CD4-positive, alpha-beta T cell treated with Interleukin-17A for 1 hour (primary cell): Measurements from ENCODE around the gene CCDC63.

Source experiments
- DNase-seq: peaks from one replicate; pipeline ENCODE4 v3.0.0-alpha.2; 2020

CCDC63 gene

DNA sequence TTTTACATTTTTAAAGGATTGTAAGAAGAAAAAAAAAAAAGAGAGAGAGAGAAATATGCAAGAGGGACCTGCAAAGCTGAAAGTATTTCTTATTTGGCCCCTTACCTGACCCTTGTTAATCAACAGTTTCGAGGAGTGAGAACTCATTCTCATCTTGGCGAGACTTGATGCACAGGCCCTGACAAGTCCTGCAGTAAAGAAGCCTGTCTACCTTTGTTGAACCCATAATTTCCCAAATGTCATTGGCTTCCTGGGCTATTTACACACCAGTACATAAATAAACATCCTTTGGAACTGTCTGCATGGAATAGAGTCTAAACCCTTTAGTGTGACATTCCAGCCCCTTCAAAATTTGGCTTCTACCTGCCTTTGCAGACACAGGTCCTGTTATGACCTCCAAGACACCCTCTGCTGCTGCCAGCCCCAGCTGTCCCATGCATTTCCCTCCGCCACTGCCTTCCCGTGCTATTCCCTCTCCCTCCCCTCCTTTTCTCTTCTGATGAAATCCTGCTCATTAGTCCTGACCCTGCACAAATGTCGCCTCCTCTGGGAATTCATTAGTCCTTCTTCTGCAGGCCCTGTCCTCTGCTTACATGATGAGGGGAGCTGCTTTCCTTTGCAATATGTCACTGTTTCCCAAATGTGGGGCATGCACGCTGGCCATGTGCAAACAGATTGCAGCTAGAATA, 38.5 kb downstream of the CCDC63 start:
- DNase-seq: no peak

DNA sequence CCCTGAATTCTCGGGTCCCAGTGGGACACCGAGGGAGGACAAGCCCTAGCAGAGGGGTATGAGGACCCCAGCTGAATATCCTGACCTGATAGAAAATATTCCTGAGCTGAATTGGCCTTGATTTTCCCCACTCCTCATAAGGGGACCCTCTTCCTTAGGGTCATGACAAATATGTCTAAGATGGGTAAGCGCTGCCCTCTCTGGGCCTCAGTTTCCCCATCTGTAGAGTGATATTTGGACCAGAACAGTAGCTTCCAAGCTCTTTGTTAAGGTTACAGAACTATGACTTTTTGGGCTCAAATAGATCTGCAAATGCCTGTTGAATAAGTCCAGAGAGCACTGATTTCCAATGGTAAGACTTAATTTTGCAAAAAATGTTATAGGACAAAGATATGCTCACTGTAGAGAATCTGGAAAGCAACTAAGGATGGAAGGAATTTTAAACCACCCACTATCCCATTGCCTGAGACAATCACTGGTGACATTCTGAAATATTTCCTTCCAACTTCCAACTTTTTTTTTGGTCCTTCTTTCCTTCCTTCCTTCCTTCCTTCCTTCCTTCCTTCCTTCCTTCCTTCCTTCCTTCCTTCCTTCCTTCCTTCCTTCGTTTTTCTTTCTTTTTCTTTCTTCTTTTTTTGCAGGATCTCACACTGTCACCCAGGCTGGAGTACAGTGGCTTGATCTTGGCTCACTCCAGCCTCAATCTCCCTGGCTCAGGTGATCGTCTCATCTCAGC, 41.6 kb downstream of the CCDC63 start:
- DNase-seq: no peak

DNA sequence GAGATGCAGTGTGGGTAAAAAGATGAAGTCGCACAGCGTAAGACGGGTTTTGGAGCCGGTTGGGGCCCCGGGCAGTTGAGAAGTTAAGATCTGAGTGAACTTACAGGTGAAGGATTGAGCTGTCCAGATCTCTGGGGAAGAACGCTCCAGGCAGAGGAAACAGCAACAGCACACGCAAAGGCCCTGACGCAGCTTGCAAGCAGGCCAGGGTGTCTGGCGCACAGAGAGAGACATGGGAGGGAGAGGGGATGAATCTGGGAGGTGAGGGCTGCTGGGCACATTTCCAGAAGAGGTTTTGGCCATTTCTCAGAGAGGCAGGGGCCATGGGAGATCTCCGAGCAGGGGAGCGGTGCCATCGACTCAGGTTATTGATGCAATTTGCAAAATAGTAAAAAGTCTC, 42.6 kb downstream of the CCDC63 start:
- no peak for DNase-seq

DNA sequence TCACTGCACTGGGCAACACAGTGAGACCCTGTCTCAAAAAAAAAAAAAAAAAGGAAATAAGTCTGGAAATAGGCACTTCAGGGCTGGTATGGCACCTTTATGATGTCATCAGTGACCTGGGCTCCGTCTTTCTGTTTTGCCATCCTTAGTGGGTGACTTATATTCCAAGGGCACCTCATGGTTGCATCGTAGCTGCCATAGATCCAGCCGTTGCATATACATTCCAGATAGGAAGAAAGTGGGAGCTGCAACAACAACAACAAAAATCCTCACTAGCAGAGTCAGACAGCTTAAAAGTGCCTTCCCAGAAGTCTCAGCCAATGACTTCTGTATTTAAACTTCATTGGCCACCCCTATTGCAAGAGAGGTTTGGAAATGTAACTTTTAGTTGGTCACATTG, 47.2 kb downstream of the CCDC63 start:
- DNase-seq: no peak

DNA sequence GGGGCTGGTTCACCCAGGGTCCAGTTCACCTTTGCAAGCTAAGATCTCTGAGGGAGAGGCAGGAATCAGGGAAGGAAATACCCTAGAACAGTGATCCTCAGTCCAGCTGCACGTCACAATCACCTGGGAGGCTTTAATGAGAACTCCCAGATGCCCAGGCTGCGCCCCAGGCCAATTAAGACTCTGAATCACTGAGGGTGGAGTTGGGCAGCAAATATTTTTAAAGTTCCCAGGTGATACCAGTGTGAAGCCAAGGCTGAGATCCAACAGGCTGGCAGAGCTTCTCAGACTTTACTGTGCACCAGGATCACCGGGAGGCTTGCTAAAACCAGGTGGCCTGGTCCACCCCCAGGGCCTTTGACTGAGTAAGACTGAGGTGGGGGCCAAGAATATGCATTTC, 49.8 kb downstream of the CCDC63 start:
- no peak for DNase-seq

DNA sequence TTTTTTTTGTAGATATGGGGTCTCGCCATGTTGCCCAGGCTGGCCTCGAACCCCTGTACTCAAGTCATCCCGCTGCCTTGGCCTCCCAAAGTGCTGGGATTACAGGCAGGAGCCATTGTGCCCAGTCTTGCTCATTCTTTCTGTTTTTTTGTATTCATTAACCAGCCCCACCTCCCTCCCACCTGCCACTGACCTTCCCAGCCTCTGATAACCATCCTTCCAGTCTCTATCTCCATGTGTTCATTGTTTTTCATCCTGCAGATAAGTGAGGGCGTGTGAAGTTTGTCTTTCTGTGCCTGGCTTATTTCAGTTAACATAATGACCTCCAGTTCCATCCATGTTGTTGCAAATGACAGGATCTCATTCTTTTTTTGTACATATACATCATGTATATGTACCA, 54.6 kb downstream of the CCDC63 start:
- no peak for DNase-seq

DNA sequence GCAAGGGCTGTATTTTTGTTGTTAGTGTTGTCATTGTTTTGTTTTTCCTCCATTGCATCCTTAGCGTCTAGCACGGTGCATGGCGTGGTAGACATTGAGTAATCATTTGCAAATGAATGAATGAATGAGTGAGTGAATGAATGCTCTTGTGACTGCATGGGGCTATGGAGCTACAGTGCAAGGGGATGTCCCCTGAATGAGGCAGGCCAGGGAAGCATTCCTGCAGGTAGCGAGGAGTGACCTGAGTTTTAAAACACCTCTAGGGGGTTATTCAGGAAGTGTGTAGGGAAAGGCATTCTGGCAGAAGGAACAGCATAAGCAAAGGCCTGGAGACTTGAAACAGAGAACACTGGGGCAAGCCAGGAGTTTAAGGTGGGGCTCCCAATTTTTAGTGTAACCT, 56.7 kb downstream of the CCDC63 start:
- DNase-seq: no peak

DNA sequence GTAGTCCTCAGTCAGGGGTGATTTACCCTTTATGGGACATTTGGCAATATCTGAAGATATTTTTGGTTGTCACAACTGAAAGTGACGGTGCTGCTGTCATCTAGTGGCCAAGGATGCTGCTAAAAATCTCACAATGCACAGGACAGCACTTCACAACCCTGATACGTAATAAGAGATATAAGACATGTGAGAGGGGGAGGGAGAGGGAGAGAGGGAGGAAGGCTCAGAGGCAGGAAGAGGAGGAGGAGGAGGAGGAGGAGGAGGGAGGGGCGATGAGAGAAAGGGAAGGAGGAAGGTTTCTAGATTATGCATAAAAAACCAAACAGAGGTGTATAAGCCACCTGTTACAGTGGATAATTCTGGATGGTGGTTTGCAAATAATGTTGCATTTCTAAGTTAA, 59.3 kb downstream of the CCDC63 start:
- no peak for DNase-seq

DNA sequence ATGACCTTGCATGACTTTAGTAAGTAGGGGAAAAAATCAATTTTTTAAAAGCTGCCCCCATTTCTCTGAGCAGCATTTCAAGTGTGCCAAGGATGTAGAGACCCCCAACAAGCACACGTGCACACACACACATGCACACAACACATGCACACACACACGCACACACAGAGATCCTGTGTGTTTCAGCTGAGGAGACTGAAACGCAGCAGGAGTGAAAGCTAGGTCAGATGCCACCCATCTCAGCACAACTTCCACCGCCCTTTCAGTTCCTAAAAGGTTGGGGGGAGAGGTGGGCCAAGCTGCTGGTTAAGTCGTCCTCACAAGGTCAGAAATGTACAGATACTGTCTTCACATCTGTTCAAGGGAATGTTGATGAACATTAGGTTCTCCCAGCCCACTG, 59.7 kb downstream of the CCDC63 start:
- DNase-seq: no peak

DNA sequence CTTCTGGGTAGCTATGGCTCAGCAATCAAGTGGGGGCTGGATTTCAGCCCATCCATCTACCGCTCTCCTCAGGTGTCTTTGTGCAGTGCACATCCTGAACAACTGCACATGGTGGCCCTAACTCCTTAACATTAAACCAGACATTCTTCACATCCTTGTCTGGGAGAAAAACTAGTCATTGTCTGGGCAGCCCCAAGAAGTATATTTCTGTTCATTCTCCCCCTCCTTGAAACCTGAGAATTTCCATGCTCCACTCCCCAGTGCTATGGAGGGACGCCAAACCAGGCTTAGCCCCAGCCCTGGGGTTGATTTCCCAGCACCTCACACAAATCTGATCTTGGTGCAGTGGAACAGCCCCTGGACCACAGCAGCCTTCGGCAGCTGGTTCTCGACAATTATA, 60.2 kb downstream of the CCDC63 start:
- DNase-seq: no peak

DNA sequence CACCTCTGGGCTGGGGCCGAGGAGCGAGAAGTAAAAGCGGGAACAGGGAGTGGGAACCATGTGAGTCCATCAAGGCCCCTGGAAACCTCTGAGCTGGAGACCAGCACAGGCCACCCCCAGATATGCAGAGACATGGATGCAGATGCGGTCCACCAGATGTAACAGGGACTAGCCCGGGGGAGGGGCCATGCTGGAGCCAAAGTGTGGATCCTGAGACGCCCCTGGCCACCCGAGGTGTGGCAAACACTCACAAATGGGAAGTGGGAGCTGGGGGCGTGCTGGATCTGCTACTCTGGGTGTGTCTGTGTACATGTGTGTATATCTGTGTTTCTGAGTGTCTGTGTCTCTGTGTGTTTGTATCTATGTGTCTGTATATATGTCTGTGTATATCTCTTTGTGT, 60.8 kb downstream of the CCDC63 start:
- no peak for DNase-seq

DNA sequence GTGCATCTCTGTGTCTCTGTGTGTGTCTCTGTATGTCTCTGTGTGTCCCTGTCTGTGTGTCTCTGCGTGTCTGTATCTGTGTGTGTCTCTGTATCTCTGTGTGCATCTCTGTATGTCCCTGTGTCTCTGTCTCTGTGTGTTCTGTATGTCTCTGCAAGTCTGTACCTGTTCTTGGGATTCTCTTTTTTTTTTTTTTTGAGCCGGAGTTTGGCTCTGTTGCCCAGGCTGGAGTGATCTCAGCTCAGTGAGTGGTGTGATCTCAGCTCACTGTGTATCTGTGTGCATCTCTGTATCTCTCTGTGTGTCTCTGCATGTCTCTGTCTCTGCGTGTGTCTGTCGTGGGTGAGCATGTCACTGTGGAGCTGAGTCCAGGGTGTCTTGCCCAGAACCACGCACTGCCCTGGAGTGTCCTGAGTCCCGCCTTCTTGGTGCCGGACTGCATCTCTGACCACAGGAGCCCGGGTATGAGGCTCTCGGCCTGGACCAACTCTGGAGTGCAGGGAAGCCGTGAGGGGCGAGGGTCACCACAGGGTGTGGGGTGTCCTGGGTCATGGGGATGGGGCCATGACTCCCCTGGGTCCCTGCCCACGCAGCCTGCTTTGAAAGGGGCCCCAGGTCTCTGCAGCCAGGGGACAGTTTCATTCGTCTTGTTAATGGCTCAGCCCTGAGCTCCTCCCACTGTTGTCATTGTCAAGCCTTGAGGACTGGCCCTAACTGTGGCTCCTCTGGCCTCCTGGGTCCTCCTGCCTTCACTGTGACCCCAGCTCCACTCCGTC, 61.8 kb downstream of the CCDC63 start:
- no peak for DNase-seq

DNA sequence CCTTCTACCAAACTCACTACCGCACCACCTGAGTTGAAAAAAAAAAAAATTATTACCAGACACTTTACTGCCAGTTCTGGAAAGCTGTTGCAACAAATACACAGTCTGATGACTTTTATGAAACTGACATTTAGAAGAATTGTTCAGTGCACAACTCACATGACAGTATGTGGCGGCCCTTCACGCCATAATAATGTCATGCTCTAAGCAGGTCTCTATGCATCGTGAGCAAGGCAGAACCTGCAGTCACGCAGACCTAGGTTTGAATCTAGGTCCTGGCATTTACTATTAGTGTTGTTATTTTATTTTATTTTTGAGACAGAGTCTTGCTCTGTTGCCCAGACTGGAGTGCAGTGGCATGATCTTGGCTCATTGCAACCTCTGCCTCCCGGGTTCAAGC, 65.5 kb downstream of the CCDC63 start:
- DNase-seq: no peak

DNA sequence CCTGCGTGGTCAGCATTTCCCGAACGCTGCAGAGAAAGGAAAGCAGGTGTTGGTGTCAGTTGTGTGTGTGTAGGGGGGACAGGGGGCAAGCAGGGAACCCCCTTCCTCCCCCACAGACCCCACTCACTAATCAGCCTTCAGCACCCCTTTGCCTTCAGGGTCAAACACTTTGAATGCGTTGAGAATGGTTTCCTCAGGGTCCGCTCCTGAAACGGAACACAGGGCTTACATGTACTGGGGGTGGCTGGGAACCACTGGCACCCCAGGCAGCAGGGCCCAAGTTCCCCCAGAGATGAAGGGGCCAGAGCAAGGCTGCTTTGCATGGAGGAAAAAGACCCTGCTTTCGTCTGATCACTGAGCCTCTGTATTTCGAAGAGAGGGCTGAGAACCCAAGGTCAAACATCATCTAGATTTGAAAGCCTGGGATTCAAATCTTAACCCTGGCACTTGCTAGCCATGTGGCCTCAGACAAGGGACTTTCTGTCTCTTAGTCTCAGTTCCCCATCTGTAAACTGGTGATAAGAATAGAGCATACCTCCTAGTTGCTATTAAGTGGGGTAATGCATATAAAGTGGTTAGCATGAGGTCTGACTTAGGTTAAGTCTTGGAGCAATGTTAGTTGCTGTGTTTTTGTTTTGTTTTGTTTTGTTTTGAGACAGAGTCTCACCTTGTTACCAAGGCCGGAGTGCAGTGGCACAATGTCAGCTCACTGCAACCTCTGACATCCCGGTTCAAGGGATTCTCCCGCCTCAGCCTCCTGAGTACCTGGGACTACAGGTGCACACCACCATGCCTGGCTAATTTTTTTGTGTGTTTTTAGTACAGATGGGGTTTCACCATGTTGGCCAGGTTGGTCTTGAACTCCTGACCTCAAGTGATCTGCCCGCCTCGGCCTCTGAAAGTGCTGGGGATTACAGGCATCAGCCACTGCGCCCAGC, 66.6 kb downstream of the CCDC63 start:
- DNase-seq: no peak

DNA sequence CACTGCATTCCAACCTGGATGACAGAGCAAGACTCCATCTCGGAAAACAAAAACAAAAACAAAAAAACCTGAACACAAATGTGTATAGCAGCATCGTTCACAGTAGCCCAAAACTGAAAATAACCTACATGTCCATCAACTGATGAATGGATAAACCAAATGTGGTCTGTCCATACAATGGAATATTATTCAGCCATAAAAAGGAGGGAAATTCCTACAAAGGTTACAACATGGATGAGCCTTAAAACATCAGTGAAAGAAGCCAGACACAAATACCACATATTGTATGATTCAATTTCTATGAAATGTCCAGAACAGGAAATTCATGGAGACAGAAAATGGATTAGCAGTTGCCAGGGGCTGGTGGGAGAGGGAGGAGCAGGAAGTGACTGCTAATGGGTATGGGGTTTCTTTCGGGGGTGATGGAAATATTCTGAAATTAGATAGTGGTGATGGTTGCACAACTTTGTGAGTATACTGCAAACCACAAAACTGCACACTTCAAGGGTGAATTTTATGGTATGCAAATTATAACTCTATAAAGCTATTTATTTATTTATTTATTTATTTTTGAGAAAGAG, 69.6 kb downstream of the CCDC63 start:
- DNase-seq: no peak

DNA sequence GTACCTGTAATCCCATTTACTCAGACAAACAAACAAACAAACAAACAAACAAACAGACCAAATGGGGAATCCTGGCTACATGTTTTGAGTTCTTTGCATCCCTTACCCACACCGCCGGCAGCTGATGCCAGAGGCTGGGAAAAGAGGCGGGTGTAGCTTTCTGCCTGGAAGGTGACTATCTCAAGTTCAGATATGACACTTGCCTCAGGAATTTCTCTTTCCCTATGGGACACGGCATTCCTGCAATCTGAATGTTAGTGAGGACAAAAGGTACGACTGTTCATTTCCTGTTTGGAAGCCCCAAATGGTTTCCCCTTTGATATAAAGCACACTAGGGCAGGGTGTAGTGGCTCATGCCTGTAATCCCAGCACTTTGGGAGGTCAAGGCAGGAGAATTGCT, 70.7 kb downstream of the CCDC63 start:
- no peak for DNase-seq

DNA sequence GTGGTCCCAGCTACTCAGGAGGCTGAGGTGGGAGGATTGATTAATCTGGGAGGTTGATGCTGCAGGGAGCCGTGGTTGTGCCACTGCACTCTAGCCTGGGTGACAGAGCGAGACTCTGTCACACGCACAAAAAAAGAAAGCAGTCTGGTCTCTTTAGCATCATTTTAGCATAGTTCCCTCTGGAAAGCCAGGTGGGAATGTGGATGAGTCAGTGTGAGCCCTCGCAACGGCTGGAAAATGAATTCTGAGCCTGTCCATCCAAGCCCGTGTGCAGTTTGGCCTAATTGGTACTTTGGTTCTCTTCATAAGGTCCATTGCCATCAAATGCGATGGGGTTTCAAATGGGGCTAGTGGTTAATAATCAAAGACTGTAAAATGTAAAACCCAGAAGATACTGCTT, 71.2 kb downstream of the CCDC63 start:
- no peak for DNase-seq

DNA sequence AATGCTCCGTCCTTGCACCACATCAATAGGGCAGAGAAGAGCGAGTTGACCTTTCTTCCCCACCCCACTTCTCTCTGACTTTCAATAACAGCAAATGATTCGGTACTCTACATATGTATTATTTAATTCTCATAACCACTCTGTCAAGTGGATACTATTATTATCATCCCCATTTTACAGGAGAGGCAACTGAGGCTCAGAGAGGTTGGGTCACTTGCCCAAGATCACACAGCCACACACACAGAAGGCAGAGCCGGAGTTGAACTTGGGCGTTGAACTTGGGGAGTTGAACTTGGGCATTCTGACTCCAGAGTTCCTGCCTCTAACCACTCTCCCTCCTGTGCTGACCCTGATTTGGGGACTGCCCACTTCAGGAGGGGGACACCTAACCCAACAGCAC, 72.9 kb downstream of the CCDC63 start:
- DNase-seq: no peak

DNA sequence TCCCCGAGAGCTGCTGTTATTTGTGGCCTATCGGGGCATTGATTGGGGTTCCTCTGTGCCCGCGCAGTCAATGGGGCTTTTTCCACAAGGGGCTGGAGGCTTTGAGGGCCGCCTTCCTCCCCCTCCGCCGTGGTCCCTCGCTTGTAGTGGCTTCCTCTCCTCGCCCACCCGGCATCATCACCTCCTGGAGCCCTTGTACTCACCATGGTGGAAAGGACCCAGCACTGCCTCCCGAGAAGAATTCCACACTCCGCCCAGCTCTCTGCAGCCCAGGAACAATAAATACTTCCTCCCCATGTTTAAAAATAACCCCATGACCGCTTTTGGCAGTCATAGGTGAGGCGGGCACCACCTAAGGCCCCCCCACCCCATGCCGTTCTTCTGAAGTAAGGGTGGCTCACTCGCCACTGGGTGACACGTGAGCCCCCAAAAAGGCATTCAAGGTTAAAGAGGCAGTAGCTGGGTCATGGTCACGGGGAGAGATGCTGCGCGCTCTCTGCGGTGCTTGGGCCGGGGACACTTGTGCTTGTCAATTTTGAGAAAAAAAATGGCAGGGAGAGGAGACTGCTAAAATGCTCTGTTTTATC, 73.6 kb downstream of the CCDC63 start, which contains the start of gene MYL2:
TSS of gene MYL2 (minus strand) at position 256 of the 587 bp plus-strand sequence. CDS start at position 206, 50 bp downstream.
- DNase-seq: no peak

DNA sequence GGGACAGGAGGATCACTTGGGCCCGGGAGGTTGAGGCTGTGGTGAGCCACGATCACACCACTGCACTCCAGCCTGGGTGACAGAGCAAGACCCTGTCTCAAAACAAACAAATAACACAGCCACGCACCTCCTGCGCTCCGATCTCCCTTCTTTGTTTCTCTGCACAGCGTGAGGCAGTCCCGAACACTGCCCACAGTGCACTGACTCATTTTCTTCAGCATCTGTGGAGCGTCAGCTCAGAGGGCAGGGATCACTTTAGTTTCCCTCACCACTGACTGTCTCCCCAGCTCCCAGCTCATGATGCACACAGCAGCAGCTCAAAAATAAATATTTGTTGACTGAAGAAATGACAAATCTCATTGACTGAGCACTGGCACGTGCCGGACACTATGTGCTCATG, 74.5 kb downstream of the CCDC63 start:
- no peak for DNase-seq

DNA sequence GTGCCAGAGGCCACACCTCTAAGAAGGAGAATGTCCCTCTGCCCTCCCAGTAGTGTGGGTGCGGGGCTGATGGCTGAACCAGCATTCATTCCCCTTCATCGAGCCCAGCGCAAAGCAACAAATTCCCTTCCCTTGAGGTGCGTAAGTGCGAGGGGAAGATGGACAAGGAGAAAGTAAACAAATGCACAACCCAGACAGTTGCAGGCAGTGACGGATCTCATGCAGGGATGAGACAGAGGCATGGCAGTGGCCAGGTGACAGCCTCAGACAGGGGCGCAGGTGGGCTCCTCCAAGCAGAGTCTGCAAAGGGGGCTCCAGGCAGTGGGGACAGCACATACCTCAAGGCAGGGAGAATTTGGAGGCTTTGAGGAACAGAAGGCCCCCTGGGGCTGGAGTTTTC, 75.9 kb downstream of the CCDC63 start:
- no peak for DNase-seq

DNA sequence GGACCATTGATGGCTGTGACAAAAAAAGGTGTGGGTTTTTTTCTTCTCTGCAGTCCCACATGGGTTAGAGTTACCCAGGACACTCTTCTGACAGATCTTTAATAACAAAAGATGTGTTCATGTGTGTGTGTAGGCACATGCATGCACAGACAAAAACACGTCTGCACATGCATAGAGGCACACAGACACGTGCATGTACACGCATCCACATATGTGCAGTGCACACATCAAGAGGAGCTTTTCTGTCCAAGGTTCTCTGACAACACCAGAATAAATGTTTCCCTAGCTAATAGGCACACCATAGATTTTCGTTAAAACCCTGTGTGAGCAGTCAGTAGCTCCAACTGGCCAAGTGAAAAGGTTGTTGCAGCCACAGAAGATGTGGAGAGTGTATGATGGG, 76.4 kb downstream of the CCDC63 start:
- DNase-seq: no peak
